ENCODE data around the gene ZC3H11A. TPM values are rescaled to one million over a fixed set of nuclear protein-coding genes. Genes with fewer than 3 reads are reported as not detected.

Gene ZC3H11A
- total RNA-seq, 2 experiments from 2014 or later = 67.6 to 73.3 TPM

DNA sequence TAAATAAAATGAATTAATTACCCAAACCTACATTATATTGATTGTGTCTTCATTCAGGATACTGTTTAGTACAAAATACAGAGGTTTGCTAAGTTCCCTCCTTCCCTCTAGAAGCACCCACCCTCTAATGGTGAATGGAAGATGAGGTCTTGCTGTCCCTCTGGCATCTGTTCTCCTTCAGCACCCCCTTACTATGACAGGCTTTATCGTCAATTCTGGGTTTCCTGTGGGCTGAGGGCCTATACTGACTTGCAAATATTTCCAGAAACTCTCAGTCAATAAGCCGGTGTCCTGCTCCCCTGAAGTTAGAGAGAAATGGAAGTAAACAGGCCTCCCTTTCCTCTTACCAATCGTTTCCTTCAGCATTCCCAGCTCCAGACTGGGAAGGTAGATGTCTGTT, 17.3 kb upstream of the ZC3H11A start:
- Mint-ChIP-seq H3K4me1 (ENCODE audit: low read depth) (peaks cover 7% of the 10 kb centered on the region), H3K4me3 (no peak overlapping the region), H3K27me3 (no peaks in the 10 kb centered on the region), H3K36me3 (ENCODE audit: low read depth) (peaks cover 34% of the 10 kb centered on the region), H3K27ac (peak overlapping the region; percentile 55), H3K9me3 (no peaks in the 10 kb centered on the region)
- no peak for ATAC-seq (ENCODE audit: poor library complexity)
- no peak overlapping the region for H3K27ac ChIP-seq (ENCODE audit: low read depth in 1 of 2, low read length in 2 of 2)
- POLR2A ChIA-PET = interaction anchor here (0.9 kb wide), 1 partner anchor 13 kb away, joined by 3 read pairs; the partner anchor contains the start of gene LAX1
- H3K27me3 ChIP-seq (ENCODE audit: control insufficient read depth in 1 of 2, insufficient read depth in 2 of 2, low read length in 2 of 2) = no peaks in the 10 kb centered on the region
- no peaks in the 10 kb centered on the region for H3K9me3 ChIP-seq (ENCODE audit: control insufficient read depth in 1 of 2, insufficient read depth in 1 of 2, low read length in 2 of 2)
- no peak for DNase-seq
- CTCF ChIA-PET = no interaction called here
- H3K36me3 ChIP-seq (ENCODE audit: insufficient read depth, low read length) = peaks cover 27% of the 10 kb centered on the region
- H3K4me3 ChIP-seq (ENCODE audit: low read length) = no peak overlapping the region
- no peaks in the 10 kb centered on the region for H3K4me1 ChIP-seq (ENCODE audit: insufficient read depth, low read length)
- no peak for TF ChIP-seq CTCF (IDR thresholded peaks at IDR 0.05)
- intact Hi-C loops (cut with DNase I, micrococcal nuclease) = no loop called here

DNA sequence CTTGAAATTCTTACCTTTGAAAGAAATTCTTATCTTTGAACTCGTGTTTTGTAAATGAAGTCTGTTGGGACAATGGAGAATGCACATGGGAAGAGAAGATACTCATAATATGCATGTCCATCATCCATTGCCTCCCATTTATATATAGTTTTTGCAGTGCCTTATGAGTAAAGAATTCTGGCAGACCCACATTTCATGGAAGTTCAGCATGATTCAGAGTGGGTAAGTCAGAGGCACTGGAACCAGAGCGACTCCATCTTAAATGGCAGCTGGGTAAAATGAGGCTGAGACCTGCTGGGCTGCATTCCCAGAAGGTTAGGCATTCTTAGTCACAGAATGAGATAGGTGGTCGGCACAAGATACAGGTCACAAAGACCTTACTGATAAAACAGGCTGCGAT, 16.6 kb upstream of the ZC3H11A start:
- Mint-ChIP-seq H3K9me3 (no peaks in the 10 kb centered on the region), H3K27me3 (no peaks in the 10 kb centered on the region), H3K4me3 (no peak overlapping the region), H3K27ac (no peak overlapping the region), H3K36me3 (ENCODE audit: low read depth) (peaks cover 27% of the 10 kb centered on the region), H3K4me1 (ENCODE audit: low read depth) (peaks cover 7% of the 10 kb centered on the region)
- Histone ChIP-seq H3K36me3 (ENCODE audit: insufficient read depth, low read length) (peaks cover 22% of the 10 kb centered on the region), H3K4me1 (ENCODE audit: insufficient read depth, low read length) (no peaks in the 10 kb centered on the region), H3K27ac (ENCODE audit: low read depth in 1 of 2, low read length in 2 of 2) (no peak overlapping the region), H3K4me3 (ENCODE audit: low read length) (no peak overlapping the region), H3K27me3 (ENCODE audit: control insufficient read depth in 1 of 2, insufficient read depth in 2 of 2, low read length in 2 of 2) (no peaks in the 10 kb centered on the region), H3K9me3 (ENCODE audit: control insufficient read depth in 1 of 2, insufficient read depth in 1 of 2, low read length in 2 of 2) (no peaks in the 10 kb centered on the region)
- TF ChIP-seq CTCF (IDR thresholded peaks at IDR 0.05) = no peak
- no peak for ATAC-seq (ENCODE audit: poor library complexity)
- ChIA-PET POLR2A (no interaction called here), CTCF (no interaction called here)
- intact Hi-C loops (cut with DNase I, micrococcal nuclease) = no loop called here
- no peak for DNase-seq

DNA sequence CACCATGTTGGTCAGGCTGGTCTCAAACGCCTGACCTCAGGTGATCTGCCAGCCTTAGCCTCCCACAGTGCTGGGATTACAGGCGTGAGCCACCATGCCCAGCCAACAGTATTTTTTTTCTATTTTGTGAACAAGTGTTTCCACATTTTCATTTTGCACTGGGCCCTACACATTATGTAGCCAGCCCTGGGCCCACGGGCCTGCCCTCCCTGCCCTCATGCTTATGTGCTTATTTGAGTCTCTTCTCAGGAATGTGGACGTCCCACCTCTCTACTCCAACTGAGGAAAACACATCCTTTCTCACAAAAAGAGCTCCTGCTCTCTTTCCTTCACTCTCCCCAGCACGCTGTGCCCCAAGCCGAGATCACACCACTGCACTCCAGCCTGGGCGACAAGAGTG, 13.5 kb upstream of the ZC3H11A start:
- ChIA-PET CTCF (no interaction called here), POLR2A (no interaction called here)
- ATAC-seq (ENCODE audit: poor library complexity) (no peak), DNase-seq (no peak)
- Histone ChIP-seq H3K4me1 (ENCODE audit: insufficient read depth, low read length) (no peaks in the 10 kb centered on the region), H3K9me3 (ENCODE audit: control insufficient read depth in 1 of 2, insufficient read depth in 1 of 2, low read length in 2 of 2) (no peaks in the 10 kb centered on the region), H3K4me3 (ENCODE audit: low read length) (no peak overlapping the region), H3K36me3 (ENCODE audit: insufficient read depth, low read length) (no peaks in the 10 kb centered on the region), H3K27me3 (ENCODE audit: control insufficient read depth in 1 of 2, insufficient read depth in 2 of 2, low read length in 2 of 2) (no peaks in the 10 kb centered on the region), H3K27ac (ENCODE audit: low read depth in 1 of 2, low read length in 2 of 2) (no peak overlapping the region)
- Mint-ChIP-seq H3K27ac (no peak overlapping the region), H3K36me3 (ENCODE audit: low read depth) (peaks cover 1% of the 10 kb centered on the region), H3K4me3 (no peak overlapping the region), H3K4me1 (ENCODE audit: low read depth) (no peaks in the 10 kb centered on the region), H3K9me3 (no peaks in the 10 kb centered on the region), H3K27me3 (no peaks in the 10 kb centered on the region)
- intact Hi-C loops (cut with DNase I, micrococcal nuclease) = no loop called here
- TF ChIP-seq CTCF (IDR thresholded peaks at IDR 0.05) = no peak

Measured in CD4-positive, alpha-beta T cell (primary cell).